Putamen (tissue), 1 donor: ENCODE data around the gene SERPINB1.
A peak's percentile ranks its signal among the peaks of the same experiment; 100 is the strongest.
"Not testable (repeated sequence)": the region's sequence is repeated elsewhere in the genome, so short reads cannot be mapped to it uniquely, and the experiment has no call there.

ENCODE experiments used
- DNase-seq: peaks from one replicate; pipeline ENCODE4 v3.0.0-alpha.2; 2016; ENCODE audit warnings: low spot score

The SERPINB1 gene

DNA sequence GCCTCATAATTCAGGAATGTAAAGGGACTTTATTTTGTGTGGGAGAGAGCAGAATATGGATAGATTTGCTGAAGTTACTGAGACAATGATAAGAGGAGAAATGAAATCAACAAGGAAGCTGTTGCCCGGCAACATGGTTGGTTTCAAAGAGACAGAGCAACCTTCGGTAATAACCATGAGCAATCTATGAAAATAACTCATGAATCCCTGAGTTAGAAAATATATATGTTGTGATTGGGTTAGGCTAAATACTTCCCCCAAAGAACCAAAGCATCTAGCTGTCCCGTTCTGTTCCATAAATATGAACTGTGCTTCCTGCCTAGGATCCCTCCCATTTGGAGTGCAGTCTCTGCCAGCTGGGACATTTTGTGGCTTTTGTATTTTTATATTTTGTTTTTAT, 23.1 kb downstream of the SERPINB1 start:
- DNase-seq, result no peak

DNA sequence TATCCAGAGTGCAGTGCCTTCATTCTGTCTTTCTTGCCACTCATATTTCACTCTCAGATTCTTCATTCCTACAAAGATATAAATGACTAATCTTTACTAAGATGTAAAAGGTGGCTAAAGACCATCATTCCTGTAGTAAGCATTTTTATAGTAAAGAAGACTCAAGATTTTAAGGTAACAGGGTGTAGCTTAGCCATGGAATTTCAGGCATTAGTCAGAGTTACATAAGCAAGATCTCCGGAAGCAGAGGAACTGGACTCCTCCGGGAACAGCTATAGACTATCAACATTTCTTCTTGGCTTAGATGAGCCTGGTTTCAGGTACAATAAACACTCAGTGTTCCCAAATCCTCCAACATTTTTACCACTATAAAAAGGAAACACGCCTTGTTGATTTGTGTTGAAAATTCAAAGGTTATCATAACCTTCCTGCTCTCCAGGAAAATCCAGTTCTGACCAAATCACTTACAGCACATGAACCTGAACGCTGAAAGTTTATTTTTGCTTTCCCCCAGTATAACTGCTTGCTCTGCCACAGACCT, 23.7 kb downstream of the SERPINB1 start:
- no peak for DNase-seq

DNA sequence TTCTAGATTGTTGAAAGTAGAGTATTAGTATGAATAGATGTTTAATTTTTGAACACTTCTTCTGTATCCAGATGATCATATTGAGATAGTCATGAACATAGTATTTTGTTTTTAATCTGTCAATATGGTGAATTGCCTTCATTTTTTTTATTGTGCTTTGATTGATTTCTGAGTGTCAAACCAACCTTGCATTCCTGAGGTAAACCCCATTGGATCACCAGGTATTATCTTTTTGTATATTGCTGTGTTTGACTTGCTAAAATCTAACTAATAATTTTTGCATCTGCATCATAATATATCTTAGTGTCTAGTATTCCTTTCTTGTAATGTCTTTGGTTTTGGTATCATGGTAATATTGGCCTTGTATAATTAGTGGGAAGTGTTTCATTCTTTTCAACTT, 25.5 kb downstream of the SERPINB1 start:
- DNase-seq, result no peak

DNA sequence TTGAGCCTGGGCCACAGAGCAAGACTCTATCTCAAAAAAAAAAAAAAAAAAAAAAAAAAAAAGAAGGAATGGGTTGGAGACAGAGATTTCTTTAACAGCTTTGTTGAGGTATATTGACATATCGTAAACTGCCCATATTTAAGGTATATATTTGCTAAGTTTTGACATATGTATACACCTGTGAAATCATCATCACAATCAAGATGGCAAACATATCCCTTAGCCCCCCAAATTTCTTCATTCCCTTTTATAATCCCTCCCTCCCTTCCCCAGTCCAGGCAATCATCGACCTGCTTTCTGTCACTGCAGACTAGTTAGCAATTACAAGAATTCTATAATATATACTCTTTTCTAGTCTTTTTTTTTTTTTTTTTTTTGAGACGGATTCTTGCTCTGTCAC, 29.0 kb downstream of the SERPINB1 start:
- no peak for DNase-seq

DNA sequence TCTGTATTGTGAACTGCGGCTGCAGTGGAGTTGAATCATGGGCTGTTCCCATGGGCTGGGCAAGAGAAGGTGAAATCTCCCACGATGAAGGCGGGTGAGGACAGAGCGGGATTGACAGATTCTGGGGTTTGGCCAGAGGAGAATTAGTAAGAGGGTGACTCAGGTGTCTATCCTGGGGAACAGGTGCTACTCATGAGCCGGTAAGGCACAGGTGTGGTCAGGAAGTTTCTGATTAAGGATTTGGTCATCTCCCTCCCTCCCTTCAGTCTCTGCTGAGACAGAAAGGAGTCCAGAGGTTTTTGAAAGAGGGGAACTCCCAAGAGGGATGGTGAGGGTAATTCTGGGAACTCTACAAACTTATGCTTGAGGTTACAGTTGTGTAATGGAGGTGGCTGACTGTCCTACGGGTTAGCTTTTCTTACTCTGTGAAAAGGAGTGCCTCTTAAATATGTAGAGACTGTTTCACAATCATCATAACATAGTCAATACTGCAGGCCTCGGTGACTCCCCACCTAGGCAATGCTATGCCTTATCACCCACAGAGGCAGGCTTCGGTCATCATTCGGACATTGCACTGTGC, 31.5 kb downstream of the SERPINB1 start:
- no peak for DNase-seq

DNA sequence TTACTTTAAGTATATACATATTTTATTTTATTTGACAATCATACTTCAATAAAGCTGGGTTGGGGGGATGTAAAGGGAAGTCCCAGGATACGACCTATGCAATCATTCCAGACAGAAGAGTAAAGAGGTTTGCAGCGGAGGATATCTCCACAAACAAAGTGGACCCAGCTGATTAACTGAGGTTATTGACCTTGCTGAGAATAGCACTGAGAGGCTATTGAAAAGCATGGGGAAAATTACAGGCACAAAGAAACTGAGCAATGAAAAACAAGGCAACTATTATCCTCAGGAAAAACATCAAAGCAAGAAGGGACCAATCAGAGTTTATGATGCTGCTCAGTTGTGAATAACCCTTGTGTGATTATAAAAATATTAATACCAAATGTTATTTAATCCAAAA, 32.6 kb downstream of the SERPINB1 start:
- no peak for DNase-seq

DNA sequence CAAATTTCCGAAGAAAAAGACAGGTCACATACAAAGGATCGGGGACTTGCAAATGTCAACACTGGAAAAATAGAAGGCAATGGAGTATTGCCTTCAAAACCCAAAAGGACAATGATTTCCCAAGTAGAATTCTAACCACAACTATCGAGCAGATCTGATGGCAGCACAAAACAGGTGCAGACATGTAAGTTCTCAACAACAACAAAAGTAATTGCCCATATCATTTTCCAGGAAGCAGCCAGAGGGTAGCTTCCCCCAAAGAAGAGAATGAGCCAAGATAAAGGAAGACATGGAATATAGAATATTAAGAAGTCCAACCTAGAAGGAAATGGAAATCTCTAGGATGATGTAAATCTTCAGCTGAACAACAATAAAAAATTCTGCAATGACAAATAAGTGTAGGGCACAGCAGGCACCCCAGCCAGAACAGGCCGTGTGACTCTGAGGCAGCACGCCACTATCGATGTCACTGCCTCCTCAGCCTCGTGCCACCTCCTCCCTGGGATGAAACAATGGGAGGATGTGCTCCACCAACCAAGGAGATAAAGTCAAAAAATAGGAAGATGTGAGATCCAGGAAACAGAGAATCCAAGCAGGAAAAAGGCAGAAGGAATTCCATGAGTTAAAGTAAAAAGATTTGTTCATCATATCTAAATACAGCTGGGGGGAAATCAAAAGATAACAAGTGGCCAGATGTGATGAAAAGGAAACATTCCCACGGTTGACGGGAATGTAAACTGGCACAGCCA, 34.1 kb downstream of the SERPINB1 start:
- DNase-seq, result peak; percentile 61

DNA sequence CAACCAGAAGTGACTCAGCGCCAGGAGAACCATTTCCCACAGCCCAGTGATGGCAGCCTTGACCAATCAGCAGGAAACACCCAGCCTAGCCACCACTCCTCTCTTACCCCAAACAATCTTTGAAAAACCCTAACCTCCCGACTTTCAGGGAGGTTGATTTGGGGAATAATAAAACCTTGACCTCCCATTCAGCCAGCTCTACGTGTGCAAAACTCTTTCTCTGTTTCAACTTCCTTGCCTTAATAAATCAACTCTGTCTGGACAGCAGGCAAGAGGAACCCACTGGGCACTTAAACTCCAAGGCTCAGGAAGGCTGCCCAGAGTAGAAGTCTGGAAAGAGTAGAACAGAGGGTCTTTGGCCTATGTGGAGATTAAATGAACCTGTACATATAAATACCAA, 35.0 kb downstream of the SERPINB1 start:
- DNase-seq, result no peak

DNA sequence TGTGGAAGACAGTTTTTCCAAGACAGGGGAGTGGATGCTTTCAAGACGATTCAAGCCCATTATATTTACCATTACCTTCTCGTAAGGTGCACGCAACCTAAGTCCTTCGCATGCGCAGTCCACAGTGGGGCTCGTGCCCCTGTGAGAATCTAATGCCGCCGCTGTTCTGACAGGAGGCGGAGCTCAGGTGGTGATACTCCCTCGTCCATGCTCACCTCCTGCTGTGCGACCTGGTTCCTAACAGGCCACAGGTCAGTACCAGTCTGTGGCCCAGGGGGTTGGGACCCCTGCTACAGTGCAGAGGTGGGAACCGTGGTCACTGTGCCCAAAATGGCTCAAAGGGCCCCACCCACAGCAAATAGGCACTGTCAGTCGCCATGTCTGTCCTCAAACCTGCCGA, 36.6 kb downstream of the SERPINB1 start:
- DNase-seq, result no peak

DNA sequence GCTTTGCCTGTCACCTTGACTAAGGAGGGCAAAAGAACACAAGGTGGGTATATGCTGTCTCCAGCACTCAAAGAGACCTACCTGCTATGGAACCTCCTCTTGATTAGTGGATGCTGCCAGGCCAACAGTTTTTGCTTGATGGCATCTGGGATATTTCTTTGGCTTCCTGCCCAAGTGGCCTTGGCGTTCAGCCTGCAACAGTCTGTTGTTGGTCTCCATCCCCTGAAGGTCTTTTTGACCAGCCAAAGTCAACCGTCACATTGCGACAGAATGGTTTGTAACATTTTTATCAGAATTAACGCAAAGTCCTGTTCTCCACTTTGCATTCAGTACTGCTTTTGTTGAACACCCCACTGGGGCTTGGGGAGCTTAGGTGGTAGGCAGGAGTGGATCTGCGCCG, 37.1 kb downstream of the SERPINB1 start:
- DNase-seq, result no peak

DNA sequence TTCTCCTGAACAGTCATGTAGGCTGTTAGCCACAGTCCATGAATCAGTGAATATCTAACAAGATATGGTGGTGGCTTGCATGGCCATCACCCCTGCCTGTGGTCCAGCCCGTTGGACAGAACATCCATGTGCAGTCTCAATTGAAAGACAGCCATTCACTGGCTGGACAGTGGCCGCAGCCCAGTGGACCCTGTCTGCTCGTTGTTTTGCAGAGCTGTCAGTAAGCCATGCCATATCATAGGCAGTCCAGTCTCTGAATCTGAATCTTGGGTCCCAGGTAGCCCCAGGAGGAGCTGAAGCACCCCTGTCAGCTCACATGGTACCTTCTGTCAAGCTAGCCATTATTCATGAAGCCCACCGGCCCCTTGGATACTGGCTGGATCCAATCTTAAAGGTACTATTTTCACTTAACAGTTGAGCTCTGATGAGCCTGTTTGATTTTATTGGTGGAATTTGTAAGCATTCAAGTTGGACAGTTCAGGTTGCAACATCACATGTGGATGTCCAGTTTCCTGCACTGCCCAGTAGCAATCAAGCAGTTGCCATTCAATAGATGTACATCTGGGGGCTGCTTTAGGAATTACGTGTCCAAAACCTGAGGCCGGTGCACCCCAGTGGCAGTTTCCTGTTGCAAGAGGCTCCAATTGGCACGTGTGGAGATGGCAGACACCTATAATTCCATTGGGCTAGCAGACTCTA, 37.8 kb downstream of the SERPINB1 start:
- DNase-seq, result no peak

DNA sequence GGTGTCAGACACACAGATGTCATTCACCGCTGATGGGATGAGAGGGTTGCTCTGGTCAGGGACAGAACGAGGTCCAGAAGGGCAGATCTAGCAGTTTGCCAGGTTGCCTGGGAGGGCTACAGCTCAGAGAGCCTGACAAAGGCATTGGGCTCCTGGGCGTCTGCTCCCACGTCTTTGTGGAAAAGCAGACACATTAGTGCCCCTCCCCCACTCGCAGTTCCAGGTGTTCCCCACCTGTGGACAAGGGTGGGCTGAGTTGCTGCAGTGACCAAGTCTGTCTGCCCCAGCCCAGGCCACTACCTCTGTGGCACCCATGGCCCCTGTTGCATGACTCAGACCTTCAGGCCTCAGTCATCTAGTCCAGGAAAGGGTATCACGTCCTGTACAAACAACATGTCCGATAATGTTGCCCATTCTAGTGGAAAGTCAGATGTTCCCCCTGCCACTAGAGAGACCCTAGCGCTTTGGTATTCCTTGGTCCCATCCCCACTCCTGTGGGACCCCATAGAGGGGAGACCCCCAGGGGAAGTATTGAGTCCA, 39.1 kb downstream of the SERPINB1 start:
- DNase-seq, result no peak

DNA sequence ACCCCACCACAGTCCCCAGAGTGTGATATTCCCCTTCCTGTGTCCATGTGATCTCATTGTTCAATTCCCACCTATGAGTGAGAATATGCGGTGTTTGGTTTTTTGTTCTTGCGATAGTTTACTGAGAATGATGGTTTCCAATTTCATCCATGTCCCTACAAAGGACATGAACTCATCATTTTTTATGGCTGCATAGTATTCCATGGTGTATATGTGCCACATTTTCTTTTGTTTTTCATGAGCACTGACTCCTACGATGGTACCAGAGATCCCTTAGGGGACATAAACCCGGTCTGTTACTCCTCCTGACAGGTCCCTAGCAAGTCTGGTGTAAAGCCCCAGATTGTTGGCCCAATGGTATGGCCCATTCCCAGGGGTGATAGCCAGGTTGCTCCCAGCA, 40.0 kb downstream of the SERPINB1 start:
- not testable (repeated sequence) for DNase-seq

DNA sequence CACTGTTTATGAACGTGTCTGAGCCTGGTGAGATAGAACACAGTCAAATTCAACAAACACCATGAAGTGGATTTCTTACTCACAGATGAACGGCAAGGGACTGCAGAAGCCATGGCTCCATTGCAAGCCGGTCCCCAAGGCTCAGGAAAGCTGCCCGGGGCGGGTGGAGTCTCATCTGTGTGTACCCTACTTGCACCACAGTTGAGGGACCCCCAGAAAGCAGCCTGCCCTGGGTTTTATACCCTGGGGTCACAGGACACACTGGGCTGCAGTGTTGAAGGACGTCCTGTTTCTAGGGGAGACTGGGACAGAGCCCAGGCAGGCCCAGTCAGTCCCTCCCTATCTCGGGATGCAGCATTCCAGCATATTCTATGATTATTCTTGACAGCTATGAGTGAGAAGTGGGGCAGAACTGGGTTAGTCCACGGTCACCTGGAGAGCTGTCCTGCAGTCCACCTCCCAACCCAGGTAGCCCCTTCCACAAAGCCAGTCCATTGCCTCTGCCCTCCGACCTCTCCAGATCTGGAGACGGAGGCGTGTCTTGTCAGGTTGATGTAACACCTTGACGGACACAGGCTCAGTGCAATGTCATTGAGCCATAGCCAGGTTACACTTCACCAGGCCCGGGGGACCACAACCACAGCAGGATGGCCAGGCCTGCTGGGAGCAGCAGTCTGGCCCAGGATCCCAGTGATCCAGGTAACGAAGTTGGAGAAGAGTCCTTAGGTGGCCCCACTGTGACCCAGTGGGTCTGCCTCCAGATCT, 40.9 kb downstream of the SERPINB1 start:
- no peak for DNase-seq

DNA sequence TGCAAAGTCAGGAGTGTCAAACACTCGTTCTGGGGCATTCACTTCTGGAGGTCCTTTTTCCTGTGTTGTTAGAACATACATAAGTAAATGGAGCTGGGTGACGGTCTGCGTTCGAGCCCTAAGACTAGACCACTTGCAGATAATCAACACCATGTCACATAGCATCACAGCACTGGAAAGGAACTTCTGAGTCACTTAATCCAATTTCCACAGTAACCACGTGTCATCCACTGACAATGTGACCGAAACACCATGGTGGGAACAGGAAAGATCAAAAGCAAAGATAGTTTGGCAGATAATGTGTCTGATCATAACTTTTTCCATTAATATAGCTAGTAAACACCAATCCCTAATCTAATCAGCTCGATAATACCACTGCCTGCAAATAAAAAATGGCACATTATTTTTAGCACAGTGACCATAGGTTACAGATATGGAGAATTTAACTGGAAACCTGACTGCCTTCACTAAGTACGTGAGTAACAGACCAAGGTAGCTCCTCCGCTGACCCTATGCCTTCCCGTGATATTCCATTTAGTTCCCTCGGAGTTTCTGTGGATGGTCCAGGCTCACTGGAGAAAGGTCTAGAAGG, 41.6 kb downstream of the SERPINB1 start:
- DNase-seq, result no peak

DNA sequence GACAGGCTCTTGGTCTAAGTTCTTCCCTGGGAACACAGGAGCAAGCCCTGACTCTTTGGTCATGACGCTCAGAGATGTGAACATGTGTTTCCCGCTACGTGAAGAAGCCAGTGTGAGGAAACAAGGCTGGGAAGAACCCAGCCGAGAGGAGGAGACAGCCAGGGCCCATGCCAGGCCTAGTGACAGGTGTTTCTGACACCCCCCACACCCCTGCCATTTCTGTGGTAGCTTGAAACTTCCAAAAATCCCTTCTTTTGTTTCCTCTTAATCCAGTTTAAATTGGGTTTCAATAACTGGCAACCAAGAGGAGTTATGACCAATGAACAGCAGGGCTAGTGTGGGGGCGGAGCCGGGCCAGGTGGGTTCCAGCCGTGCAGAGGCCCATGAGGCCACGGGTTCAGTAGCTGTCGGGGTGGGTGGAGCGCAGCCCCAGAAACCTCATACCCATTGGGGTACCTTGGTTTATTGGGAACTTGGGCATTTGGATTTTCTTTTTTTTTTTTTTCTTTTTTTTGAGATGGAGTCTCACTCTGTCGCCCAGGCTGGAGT, 43.0 kb downstream of the SERPINB1 start:
- no peak for DNase-seq

DNA sequence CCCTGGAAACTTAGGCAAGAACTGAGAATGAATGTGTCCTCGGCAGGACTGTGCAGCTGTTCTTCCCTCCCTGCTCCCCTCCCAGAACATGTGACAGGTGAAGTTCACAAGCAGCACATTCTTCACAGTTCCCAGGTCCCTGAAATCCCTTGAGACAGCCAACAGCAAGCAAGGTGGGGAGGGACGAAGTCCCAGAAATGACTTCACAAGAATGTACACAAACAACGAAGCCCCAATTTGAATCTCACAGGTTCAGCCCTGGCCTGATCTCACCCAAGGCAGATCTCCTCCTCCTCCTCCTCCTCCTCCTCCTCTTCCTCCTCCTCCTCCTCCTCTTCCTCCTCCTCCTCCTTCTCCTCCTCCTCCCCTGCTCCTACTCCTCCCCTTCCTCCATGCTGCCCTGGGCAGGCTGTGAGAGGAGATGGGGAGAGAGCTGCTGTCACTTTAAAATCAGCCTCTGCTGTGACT, 44.1 kb downstream of the SERPINB1 start:
- DNase-seq, result no peak

DNA sequence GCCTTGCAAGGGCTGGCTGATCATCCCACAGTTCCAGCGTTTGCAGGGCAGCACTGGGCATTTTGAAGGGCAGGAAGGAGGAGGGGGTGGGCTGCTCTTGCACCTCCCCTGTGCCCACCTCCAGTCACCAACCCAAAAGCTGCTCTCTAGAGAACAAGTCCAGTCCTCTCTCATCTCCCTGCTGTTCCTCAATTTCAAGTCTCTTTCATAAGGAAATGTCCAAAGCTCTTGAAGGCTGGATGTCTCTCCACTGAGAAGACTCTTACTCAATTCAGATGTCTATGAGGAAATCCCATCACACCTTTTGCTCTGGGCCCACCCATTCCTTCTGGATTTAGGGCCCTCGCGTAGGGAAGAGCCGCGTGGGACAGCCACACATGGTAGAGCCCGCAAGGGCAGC, 44.8 kb downstream of the SERPINB1 start:
- no peak for DNase-seq

DNA sequence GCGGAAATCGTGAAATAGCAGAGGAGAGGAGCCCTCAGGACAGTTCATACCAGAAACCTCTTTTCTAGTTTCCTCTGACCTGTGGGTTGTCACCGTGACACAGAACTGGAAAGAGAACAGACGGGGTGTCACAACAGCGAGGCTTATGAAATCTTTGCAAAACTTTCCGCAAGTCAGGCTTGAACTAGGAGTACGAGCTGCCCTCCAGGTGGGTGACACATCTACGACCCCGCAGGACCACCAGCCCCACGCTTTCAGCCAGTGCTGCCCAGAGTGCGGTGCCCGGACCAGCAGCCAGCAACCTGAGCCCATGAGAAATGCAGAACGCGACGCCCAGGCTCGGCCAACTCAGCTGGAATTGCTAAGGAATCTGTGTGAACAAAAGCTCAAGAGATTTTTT, 45.7 kb downstream of the SERPINB1 start:
- no peak for DNase-seq

DNA sequence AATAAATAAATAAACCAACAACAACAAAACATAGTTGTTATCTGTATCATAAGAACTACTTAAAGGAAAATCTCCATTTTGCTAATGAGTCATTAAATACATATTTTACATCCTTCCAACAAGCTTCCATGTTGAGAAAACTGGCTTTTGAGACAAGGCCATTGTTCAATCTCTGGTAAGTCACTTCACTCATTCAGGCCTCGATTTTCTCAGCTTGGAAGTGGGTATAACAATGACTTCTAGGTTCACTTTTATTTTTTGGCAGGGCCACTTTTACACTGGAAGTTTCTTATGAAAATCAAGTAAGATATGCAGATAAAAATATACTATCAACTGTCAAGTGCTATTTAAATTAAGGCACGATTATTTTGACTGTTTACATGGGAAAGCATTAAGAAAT, 46.5 kb downstream of the SERPINB1 start:
- no peak for DNase-seq

DNA sequence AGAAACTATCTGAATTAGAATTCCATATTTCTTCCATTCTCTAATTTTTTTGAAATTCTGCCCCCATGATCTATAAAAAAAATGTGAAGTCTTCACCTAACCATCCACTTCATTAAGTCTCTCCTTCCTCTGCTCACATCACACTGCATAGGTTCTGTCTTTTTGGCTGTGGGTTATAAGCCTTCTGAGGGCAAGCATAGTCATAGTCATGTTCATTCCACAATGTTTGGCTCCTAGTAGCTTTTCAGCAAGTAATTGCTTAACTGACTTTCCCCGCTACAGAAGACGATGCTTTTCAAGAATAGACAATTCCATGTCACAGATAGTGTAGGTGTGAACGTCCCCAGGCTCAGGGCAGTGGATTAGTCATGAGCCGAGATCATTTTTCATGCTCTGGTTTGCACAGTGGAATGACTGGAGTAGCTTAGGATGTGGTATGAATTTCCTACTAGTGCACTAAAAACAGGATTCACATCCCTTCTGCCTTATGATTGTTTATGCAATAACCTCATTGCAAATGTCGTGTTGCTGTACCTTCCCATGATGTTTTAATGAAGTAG, 47.4 kb downstream of the SERPINB1 start:
- DNase-seq, result no peak
